MM.1S (cell line): ENCODE results near the gene LNPEP.

Source experiments
- DNase-seq: peaks from one replicate; pipeline ENCODE4 v3.0.0-alpha.2; 2015
- H2AFZ ChIP-seq: fragments of 300-600 bp; sonication (generic); 2 replicates; pipeline ENCODE4 v1.6.0; 2016; ENCODE audit warnings: antibody characterized with exemption, low read length
- H3F3A ChIP-seq: fragments of 300-600 bp; sonication (generic); 2 replicates; pipeline ENCODE4 v1.6.1; 2016; ENCODE audit warnings: mild to moderate bottlenecking, antibody characterized with exemption, low read length, moderate library complexity, mixed read lengths; ENCODE audit not compliant: insufficient read depth
- H3K27ac ChIP-seq: fragments of 300-600 bp; sonication (generic); 2 replicates; pipeline ENCODE4 v1.5.1; 2016; ENCODE audit warnings: mild to moderate bottlenecking, low read length
- H3K27me3 ChIP-seq: fragments of 300-600 bp; sonication (generic); replicated peaks from 2 replicates; pipeline ENCODE4 v1.6.0; 2016; ENCODE audit warnings: low read length; ENCODE audit not compliant: insufficient read depth
- H3K36me3 ChIP-seq: fragments of 300-600 bp; sonication (generic); replicated peaks from 2 replicates; pipeline ENCODE4 v1.6.1; 2016; ENCODE audit warnings: mild to moderate bottlenecking, low read length, mixed read lengths; ENCODE audit not compliant: insufficient read depth
- H3K4me1 ChIP-seq: fragments of 300-600 bp; sonication (generic); 2 replicates; pipeline ENCODE4 v1.6.1; 2016; ENCODE audit warnings: low read length, mixed read lengths
- H3K4me2 ChIP-seq: fragments of 300-600 bp; sonication (generic); 2 replicates; pipeline ENCODE4 v1.6.0; 2016; ENCODE audit warnings: low read depth, low read length
- H3K4me3 ChIP-seq: fragments of 300-600 bp; sonication (generic); 2 replicates; pipeline ENCODE4 v1.5.1; 2016; ENCODE audit warnings: low read length, mixed read lengths
- H3K79me2 ChIP-seq: fragments of 300-600 bp; sonication (generic); 2 replicates; pipeline ENCODE4 v1.6.1; 2016; ENCODE audit warnings: mixed run types, low read length, mixed read lengths
- H3K9ac ChIP-seq: fragments of 300-600 bp; sonication (generic); 2 replicates; pipeline ENCODE4 v1.6.1; 2016; ENCODE audit warnings: low read length, mixed read lengths
- H3K9me2 ChIP-seq: fragments of 300-600 bp; sonication (generic); replicated peaks from 2 replicates; pipeline ENCODE4 v1.6.1; 2016; ENCODE audit warnings: mild to moderate bottlenecking, low read length, mixed read lengths; ENCODE audit not compliant: insufficient read depth
- H3K9me3 ChIP-seq: fragments of 300-600 bp; sonication (generic); replicated peaks from 2 replicates; pipeline ENCODE4 v1.6.1; 2016; ENCODE audit warnings: mild to moderate bottlenecking, low read length, mixed read lengths; ENCODE audit not compliant: insufficient read depth
- H4K20me1 ChIP-seq: fragments of 300-600 bp; sonication (generic); 2 replicates; pipeline ENCODE4 v1.6.1; 2016; ENCODE audit warnings: mild to moderate bottlenecking, low read length, moderate library complexity, mixed read lengths; ENCODE audit not compliant: insufficient read depth
- EZH2 ChIP-seq: fragments of 300-600 bp; sonication (generic); optimal IDR thresholded peaks from 2 replicates; pipeline ENCODE3; 2017; ENCODE audit warnings: low read depth, mild to moderate bottlenecking, antibody characterized with exemption, low read length, mixed read lengths
- EZH2phosphoT487 ChIP-seq: fragments of 300-600 bp; sonication (generic); IDR thresholded peaks from 2 replicates; pipeline ENCODE4 v1.6.1; 2018; ENCODE audit warnings: antibody characterized with exemption, low read length
- TF ChIP-seq, protein P1 (sequence below): fragments of 300-600 bp; sonication (generic); IDR thresholded peaks from 2 replicates; pipeline ENCODE4 v1.5.1; 2016; ENCODE audit warnings: antibody characterized with exemption, low read length, mixed read lengths

The LNPEP gene

DNA sequence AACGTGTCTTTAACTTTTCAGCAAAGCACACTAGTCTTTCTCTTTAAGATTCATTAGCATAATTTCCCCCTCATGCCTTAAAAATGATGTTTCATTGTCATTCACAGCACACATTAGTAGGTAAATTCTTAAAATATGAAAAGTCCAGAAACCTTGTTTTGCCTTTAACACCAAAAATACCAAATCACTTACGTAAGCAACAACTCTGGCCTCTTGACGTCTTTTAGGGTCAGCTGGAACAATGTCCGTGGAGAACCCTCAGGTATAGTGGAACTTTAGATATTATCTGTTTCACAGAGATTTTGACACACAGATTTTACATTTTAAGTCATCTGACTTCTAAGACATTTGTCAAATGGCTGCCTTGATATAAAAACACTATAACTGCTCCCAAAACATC, 30.9 kb downstream of the LNPEP start:
- no peaks in the 10 kb centered on the region for H3K9me2 ChIP-seq
- H3K79me2 ChIP-seq: peaks cover 73% of the 10 kb centered on the region
- H2AFZ ChIP-seq: no peak overlapping the region
- no peak overlapping the region for H3K27ac ChIP-seq
- H3K4me3 ChIP-seq: no peak overlapping the region
- no peak for DNase-seq
- H3K9me3 ChIP-seq: no peaks in the 10 kb centered on the region
- peaks cover 4% of the 10 kb centered on the region; the same call in 1 of the 2 replicates for H4K20me1 ChIP-seq
- H3K9ac ChIP-seq: no peak overlapping the region
- H3K4me2 ChIP-seq: no peak overlapping the region
- TF ChIP-seq EZH2phosphoT487 (no peak), EZH2 (no peak)
- TF ChIP-seq, protein P1, sequence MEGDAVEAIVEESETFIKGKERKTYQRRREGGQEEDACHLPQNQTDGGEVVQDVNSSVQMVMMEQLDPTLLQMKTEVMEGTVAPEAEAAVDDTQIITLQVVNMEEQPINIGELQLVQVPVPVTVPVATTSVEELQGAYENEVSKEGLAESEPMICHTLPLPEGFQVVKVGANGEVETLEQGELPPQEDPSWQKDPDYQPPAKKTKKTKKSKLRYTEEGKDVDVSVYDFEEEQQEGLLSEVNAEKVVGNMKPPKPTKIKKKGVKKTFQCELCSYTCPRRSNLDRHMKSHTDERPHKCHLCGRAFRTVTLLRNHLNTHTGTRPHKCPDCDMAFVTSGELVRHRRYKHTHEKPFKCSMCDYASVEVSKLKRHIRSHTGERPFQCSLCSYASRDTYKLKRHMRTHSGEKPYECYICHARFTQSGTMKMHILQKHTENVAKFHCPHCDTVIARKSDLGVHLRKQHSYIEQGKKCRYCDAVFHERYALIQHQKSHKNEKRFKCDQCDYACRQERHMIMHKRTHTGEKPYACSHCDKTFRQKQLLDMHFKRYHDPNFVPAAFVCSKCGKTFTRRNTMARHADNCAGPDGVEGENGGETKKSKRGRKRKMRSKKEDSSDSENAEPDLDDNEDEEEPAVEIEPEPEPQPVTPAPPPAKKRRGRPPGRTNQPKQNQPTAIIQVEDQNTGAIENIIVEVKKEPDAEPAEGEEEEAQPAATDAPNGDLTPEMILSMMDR: no peak
- H3K27me3 ChIP-seq: no peaks in the 10 kb centered on the region
- H3K4me1 ChIP-seq: peaks cover 3% of the 10 kb centered on the region; the same call in 1 of the 2 replicates
- H3F3A ChIP-seq: no peaks in the 10 kb centered on the region
- no peaks in the 10 kb centered on the region for H3K36me3 ChIP-seq

DNA sequence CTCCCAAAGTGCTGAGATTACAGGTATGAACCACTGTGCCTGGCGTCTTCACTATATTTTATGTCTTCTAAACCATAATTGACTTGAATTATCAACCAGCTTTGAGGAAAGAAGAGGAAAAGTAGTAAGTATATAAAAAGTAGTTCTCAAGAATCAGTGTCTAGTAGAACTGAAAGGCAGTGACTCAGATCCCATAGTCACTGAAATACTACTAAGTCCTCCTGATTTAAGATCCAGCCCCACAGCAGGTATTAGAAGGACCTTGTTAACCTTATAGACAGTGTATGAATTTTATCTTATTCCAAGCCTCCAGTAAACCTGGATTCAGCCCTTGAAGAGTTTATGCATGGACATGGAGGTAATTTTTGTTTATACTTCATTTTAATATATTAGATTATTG, 31.5 kb downstream of the LNPEP start:
- no peak for DNase-seq
- no peak overlapping the region for H3K4me2 ChIP-seq
- H3K36me3 ChIP-seq: no peaks in the 10 kb centered on the region
- H3K9me2 ChIP-seq: no peaks in the 10 kb centered on the region
- H3K4me3 ChIP-seq: no peak overlapping the region
- H3K4me1 ChIP-seq: no peaks in the 10 kb centered on the region
- H3K79me2 ChIP-seq: peaks cover 73% of the 10 kb centered on the region
- no peak overlapping the region for H3K9ac ChIP-seq
- H3F3A ChIP-seq: no peaks in the 10 kb centered on the region
- no peaks in the 10 kb centered on the region for H3K27me3 ChIP-seq
- no peak overlapping the region for H3K27ac ChIP-seq
- no peak for TF ChIP-seq EZH2phosphoT487
- TF ChIP-seq, protein P1: no peak
- H3K9me3 ChIP-seq: no peaks in the 10 kb centered on the region
- peaks cover 5% of the 10 kb centered on the region for H4K20me1 ChIP-seq
- no peak overlapping the region for H2AFZ ChIP-seq

DNA sequence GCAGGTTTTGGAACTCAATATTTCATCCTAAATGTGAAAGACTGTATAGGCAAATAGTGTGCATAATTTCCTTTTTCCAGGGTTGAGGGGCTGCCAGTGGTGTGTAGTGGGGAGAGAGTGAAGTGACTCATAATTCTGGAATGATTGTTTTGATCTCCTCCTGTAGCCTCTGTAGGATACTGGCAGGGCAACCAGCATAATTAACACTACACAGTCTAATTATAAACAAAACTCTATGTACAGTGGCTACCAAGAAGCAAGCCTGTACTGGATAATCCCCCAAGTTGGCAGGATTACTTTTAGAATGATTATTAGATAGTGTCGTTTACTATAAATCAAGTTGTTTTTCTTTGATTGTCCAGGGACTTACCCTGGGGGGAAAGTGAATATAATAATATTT, 32.2 kb downstream of the LNPEP start:
- DNase-seq: no peak
- peaks cover 73% of the 10 kb centered on the region for H3K79me2 ChIP-seq

More for the DNA sequence above, 32.2 kb downstream of the LNPEP start:
- Histone ChIP-seq H3K4me1 (no peaks in the 10 kb centered on the region), H3K36me3 (no peaks in the 10 kb centered on the region), H3K9me3 (no peaks in the 10 kb centered on the region), H3K9ac (no peak overlapping the region), H3K27me3 (no peaks in the 10 kb centered on the region), H3K27ac (no peak overlapping the region), H3K9me2 (no peaks in the 10 kb centered on the region), H3K4me3 (no peak overlapping the region), H2AFZ (no peak overlapping the region), H3F3A (no peaks in the 10 kb centered on the region), H4K20me1 (peaks cover 11% of the 10 kb centered on the region), H3K4me2 (no peak overlapping the region)
- TF ChIP-seq EZH2phosphoT487 (no peak), EZH2 (no peak)
- TF ChIP-seq, protein P1: no peak
